Heart left ventricle (tissue), 16 donors: Measurements from ENCODE around the gene PDZD8. TPM values are rescaled to one million over a fixed set of nuclear protein-coding genes. Genes with fewer than 3 reads are reported as not detected.

ENCODE experiments used
- ATAC-seq, 4 donors: fragments of 200-7000 bp; cut with Tn5 transposase; one replicate each; pipeline ENCODE4 v1.9.1; 2020 to 2022; ENCODE audit warnings: moderate library complexity in 4 of 4, mild to moderate bottlenecking in 3 of 4, moderate number of reproducible peaks in 1 of 4
- DNase-seq, 5 donors: peaks; one replicate each; pipeline ENCODE4 v3.0.0-alpha.2; 2020
- H3K27ac ChIP-seq, 12 donors: fragments of 200-600 bp; sonication (generic) in 4 of 12; one replicate each; pipeline versions ENCODE4 v1.5.0 to v1.8.0; 2016 to 2022; ENCODE audit warnings: mild to moderate bottlenecking in 2 of 12
- H3K27me3 ChIP-seq, 9 donors: fragments of 200-600 bp; sonication (generic) in 2 of 9; one replicate each; pipeline versions ENCODE4 v1.5.1 to v1.8.0; 2016 to 2022; ENCODE audit warnings: mild to moderate bottlenecking in 3 of 9
- H3K36me3 ChIP-seq, 9 donors: fragments of 200-600 bp; sonication (generic) in 2 of 9; one replicate each; pipeline versions ENCODE4 v1.5.0 to v1.8.0; 2018 to 2022; ENCODE audit warnings: mild to moderate bottlenecking in 2 of 9
- H3K4me1 ChIP-seq, 12 donors: fragments of 200-600 bp; sonication (generic) in 4 of 12; one replicate each; pipeline versions ENCODE4 v1.5.0 to v1.8.0; 2016 to 2022; ENCODE audit warnings: mild to moderate bottlenecking in 3 of 12
- H3K4me3 ChIP-seq, 12 donors: fragments of 200-600 bp; sonication (generic) in 4 of 12; one replicate each; pipeline versions ENCODE4 v1.5.0 to v1.8.0; 2017 to 2022; ENCODE audit warnings: mild to moderate bottlenecking in 9 of 12, moderate library complexity in 4 of 12
- H3K9me3 ChIP-seq, 12 donors: fragments of 200-600 bp; sonication (generic) in 4 of 12; one replicate each; pipeline versions ENCODE4 v1.5.0 to v1.8.0; 2016 to 2022; ENCODE audit warnings: mild to moderate bottlenecking in 1 of 12
- CTCF ChIP-seq, 12 donors: fragments of 200-600 bp; sonication (generic) in 4 of 12; IDR thresholded peaks; one replicate each; pipeline versions ENCODE4 v1.5.0 to v1.8.0; 2018 to 2022; ENCODE audit warnings: antibody characterized with exemption in 12 of 12, mild to moderate bottlenecking in 5 of 12
- POLR2A ChIP-seq, 2 donors: fragments of 450-650 bp; IDR thresholded peaks; one replicate each; pipeline ENCODE4 v1.6.1; 2017; ENCODE audit warnings: antibody characterized with exemption in 2 of 2, mild to moderate bottlenecking in 2 of 2, moderate library complexity in 2 of 2
- WGBS, 4 donors: extraction: QIAGEN DNeasy Blood & Tissue Kit in 2 of 4; methylation state at CpG; one replicate each; pipeline versions ENCODE4 v1.1.5 to v1.1.7; 2013 to 2018; 5-methylcytosine and 5-hydroxymethylcytosine counted together
- intact Hi-C, 10 donors: fragments of 100-400 bp; cut with DNase I; formaldehyde crosslinking; loops; one replicate each; pipeline versions ENCODE4 v1.11.1 to v1.14.2; 2022
- polyA plus RNA-seq, 2 donors: library from polyadenylated mRNA; stranded (reverse); fragments of 200-250 nt; gene quantifications; one replicate each; pipeline ENCODE4 v1.2.3, GENCODE V29; 2013
- total RNA-seq, 9 donors: library from RNA; depleted of rRNA in 2 of 9; stranded (reverse); fragments of >200 nt in 2 of 9; fragmentation: NEBNext Ultra II Directional in 3 of 9; extraction: Animal tissue kit (Norgen Biotek cat#: 25700) in 3 of 9; gene quantifications; one replicate each; pipeline versions ENCODE4 v1.1.0 to v1.2.4, GENCODE V29; 2016 to 2023
- donor health status: ischemic (EF 13 %, LVEDD 7.1; RV severe dilation, severe dysfunction).
- donor health status: healthy with polysubstance abuse.
- donor health status: DM: no; HTN: yes; CAD: no.
- donor health status: DM: no; HTN: no; CAD: no.
- donor health status: ischemic (EF 25% LVEDD 6.9; RV normal size, moderate dysfunction).
- donor health status: ischemic (EF 25% LVEDD 5.7; RV mildly dilated, moderate dysfunction).
- donor health status: healthy.
- donor health status: DM: yes; HTN: yes; CAD: no.
- donor health status: ischemic (EF 35%, LVEDD 5.7; RV mildly dilated, moderate dysfunction).
- donor health status: nonischemic (EF 11% LVEDD 7.7; RV severe dilation, severe dysfunction).
- donor health status: DM: yes; HTN: yes; CAD: no.
- donor health status: PGD.
- donor health status: ischemic (EF 29% LVEDD 5.4; RV normal size, mild dysfunction).
- donor health status: nonischemic (EF 23%, LVEDD 6.1; RV moderate dilation, normal function).

The PDZD8 gene
- total and polyA plus RNA-seq, 11 donors: 2.0 to 37.2 (median 24.1) TPM

DNA sequence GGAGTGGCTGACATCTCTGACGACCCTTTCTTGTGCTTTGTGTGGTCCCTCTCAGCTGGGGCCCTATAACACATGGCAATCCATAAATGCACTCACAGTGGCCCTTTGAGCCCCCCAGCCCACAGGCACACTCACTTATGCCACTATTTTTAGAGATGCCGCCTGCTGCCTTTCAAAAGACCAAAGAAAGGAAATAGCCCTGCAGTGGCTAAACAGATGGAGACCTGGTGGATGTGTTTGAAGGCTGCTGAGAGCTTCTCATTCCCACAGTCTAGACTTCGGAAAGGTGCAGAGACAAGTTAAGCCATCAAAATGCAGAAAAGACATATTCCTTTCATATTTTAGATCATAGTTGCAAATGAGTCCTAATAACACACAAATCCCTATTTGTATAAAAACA lies 42.0 kb upstream of the PDZD8 start:
- intact Hi-C loops: no loop called here
- H3K27me3 ChIP-seq: peaks cover 0 to 15% (median 0%) of the 10 kb centered on the region in 9 donors
- ATAC-seq (no peak), DNase-seq (no peak)
- H3K27ac ChIP-seq: no peak overlapping the region
- no peaks in the 10 kb centered on the region for H3K36me3 ChIP-seq
- peaks cover 0 to 9% (median 0%) of the 10 kb centered on the region in 12 donors for H3K9me3 ChIP-seq
- H3K4me1 ChIP-seq: no peaks in the 10 kb centered on the region
- no peak overlapping the region for H3K4me3 ChIP-seq
- WGBS, 4 donors: 32 to 51% (median 38%) methylated on average over 3 of the region's 3 CpGs
- TF ChIP-seq CTCF (IDR thresholded peaks at IDR 0.05) (no peak), POLR2A (IDR thresholded peaks at IDR 0.05) (no peak)

DNA sequence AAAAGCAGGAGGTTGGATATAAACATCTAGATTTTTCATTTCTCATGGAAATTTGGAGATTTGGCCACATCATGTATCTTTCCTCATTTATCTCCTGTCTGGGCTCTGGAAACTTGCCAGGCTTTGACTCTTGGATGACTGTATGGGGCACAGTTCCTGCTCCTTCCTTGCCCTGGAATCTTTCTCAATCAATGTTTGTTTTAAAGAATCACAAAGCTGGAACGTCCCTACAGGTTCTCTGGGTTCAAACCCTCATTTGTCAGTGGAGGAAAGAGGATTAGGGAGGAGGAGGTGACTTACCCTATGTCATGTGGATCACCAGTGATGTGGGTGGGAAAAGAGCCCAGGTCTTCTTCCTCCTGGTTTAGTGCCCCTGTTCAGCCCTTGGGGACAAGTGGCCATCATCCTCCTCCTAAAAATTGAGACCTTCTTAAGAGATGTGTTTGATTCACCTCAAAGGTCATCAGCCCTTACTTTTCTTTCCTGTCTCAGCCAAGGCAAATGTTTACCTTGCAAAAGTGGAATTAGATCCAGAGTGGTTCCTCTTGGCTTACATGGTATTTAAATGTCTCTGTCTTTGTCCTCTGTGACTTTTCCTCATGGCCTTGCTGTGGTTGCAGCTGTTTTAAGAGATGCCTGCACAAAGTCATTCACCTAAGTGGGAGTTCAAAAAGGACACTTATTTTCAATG lies 38.8 kb upstream of the PDZD8 start:
- Histone ChIP-seq H3K27me3 (peaks cover 0 to 16% (median 0%) of the 10 kb centered on the region in 9 donors), H3K4me1 (no peaks in the 10 kb centered on the region), H3K4me3 (no peak overlapping the region), H3K9me3 (no peaks in the 10 kb centered on the region), H3K36me3 (no peaks in the 10 kb centered on the region), H3K27ac (no peak overlapping the region)
- ATAC-seq: no peak
- intact Hi-C loops: no loop called here
- 23 to 43% (median 34%) methylated on average over 1 of the region's 1 CpG for WGBS, 4 donors
- DNase-seq: no peak
- TF ChIP-seq CTCF (IDR thresholded peaks at IDR 0.05): no peak
- TF ChIP-seq POLR2A (IDR thresholded peaks at IDR 0.05): no peak

GRCh38 chr10:117412469-117413010 lies 37.3 kb upstream of the PDZD8 start:
- H3K9me3 ChIP-seq: no peaks in the 10 kb centered on the region
- no peak overlapping the region for H3K27ac ChIP-seq
- no peak overlapping the region for H3K4me3 ChIP-seq
- DNase-seq: no peak
- TF ChIP-seq POLR2A (IDR thresholded peaks at IDR 0.05): no peak
- peaks cover 0 to 16% (median 0%) of the 10 kb centered on the region in 9 donors for H3K27me3 ChIP-seq
- 80 to 86% (median 80%) methylated on average over 5 of the region's 5 CpGs for WGBS, 4 donors
- ATAC-seq: no peak
- intact Hi-C loops: no loop called here
- no peaks in the 10 kb centered on the region for H3K4me1 ChIP-seq
- no peaks in the 10 kb centered on the region for H3K36me3 ChIP-seq

DNA sequence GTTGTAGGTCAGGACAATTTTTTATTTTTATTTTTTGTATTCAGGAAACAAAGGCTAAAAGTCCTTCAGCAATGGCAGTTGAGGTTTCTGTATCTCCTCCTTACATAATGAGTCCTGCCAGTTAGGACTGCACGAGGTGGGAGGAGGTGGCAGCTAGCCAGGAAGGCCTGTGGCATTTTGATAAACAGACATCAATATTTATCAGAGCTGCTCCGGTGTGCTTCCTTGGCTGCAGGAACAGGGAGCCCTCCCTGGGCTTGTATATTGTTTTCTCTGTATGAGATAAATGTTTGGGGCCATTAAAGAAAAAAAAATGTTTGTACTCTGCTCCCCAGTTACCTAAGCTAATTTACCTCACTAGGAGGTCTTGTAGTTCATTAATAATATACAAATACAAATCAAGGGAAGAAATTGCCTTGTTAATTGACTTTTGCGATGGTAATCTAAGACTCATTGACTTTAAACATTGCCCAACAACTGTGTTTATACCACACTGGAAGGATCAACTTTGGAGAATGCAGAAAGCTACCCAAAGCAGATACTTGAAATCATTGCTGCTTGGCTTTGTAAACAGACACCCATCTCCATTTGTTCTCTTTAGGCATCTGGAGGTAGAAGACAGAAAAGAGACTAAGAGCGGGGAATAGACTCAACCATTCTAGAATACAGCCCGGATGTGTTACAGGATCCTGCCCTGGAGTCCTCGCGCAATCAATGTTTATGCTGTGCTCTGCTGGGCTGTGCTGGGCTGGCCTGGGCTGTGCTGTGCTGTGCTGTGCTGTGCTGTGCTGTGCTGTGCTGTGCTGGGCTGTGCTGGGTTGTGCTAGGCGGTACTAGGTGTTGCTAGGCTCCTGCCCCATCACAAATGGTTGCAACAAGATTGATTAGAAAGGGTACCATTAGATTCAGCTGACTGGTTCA lies 36.5 kb upstream of the PDZD8 start:
- DNase-seq: no peak
- no peak for ATAC-seq
- intact Hi-C loops: no loop called here

More for the DNA sequence above, 36.5 kb upstream of the PDZD8 start:
- Histone ChIP-seq H3K4me1 (no peaks in the 10 kb centered on the region), H3K27ac (no peak overlapping the region), H3K4me3 (no peak overlapping the region), H3K9me3 (no peaks in the 10 kb centered on the region), H3K36me3 (no peaks in the 10 kb centered on the region), H3K27me3 (peaks cover 0 to 16% (median 0%) of the 10 kb centered on the region in 9 donors)
- TF ChIP-seq CTCF (IDR thresholded peaks at IDR 0.05) (no peak), POLR2A (IDR thresholded peaks at IDR 0.05) (no peak)
- 58 to 65% (median 60%) methylated on average over 8 of the region's 8 CpGs for WGBS, 4 donors
